Mesendoderm (in vitro differentiated cells): ENCODE results near the gene FAM50B.

ENCODE experiments used
- DNase-seq: peaks from one replicate; pipeline ENCODE4 v3.0.0; 2013
- H2AK5ac ChIP-seq: 2 replicates; pipeline ENCODE4 v1.6.1; 2013; ENCODE audit warnings: low read length, inconsistent platforms
- H2BK120ac ChIP-seq: 2 replicates; pipeline ENCODE4 v1.6.1; 2013; ENCODE audit warnings: low read depth, mild to moderate bottlenecking, low read length, moderate library complexity, mixed read lengths
- H2BK15ac ChIP-seq: replicated peaks from 2 replicates; pipeline ENCODE4 v1.6.1; 2013; ENCODE audit warnings: low read depth, mild to moderate bottlenecking, moderate library complexity
- H2BK5ac ChIP-seq: 2 replicates; pipeline ENCODE4 v1.6.1; 2013; ENCODE audit warnings: low read length, inconsistent platforms
- H3K18ac ChIP-seq: 2 replicates; pipeline ENCODE4 v1.6.1; 2013; ENCODE audit warnings: mild to moderate bottlenecking, low read length, mixed read lengths
- H3K23ac ChIP-seq: one replicate; pipeline ENCODE4 v1.6.1; 2013; ENCODE audit warnings: low read length
- H3K27ac ChIP-seq: 2 replicates; pipeline ENCODE4 v1.5.1; 2013; ENCODE audit warnings: low read depth, mild to moderate bottlenecking, inconsistent platforms, low read length, moderate library complexity
- H3K27me3 ChIP-seq: 2 replicates; pipeline ENCODE4 v1.6.1; 2013; ENCODE audit warnings: low read length, control low read depth, mild to moderate bottlenecking, inconsistent platforms; ENCODE audit not compliant: insufficient read depth, poor library complexity
- H3K36me3 ChIP-seq: 2 replicates; pipeline ENCODE4 v1.6.1; 2013; ENCODE audit warnings: low read length, inconsistent platforms; ENCODE audit not compliant: control insufficient read depth, insufficient read depth
- H3K4ac ChIP-seq: one replicate; pipeline ENCODE4 v1.6.1; 2013; ENCODE audit warnings: low read depth, mild to moderate bottlenecking, low read length, moderate library complexity
- H3K4me1 ChIP-seq: 2 replicates; pipeline ENCODE4 v1.6.1; 2013; ENCODE audit warnings: low read depth, low read length, inconsistent platforms; ENCODE audit not compliant: control insufficient read depth
- H3K4me2 ChIP-seq: 2 replicates; pipeline ENCODE4 v1.6.1; 2013; ENCODE audit warnings: low read length
- H3K4me3 ChIP-seq: 2 replicates; pipeline ENCODE4 v1.5.1; 2013; ENCODE audit warnings: mild to moderate bottlenecking, low read length
- H3K56ac ChIP-seq: one replicate; pipeline ENCODE4 v1.6.1; 2013; ENCODE audit warnings: low read length
- H3K79me1 ChIP-seq: 2 replicates; pipeline ENCODE4 v1.6.1; 2013; ENCODE audit warnings: low read length, inconsistent platforms
- H3K79me2 ChIP-seq: 2 replicates; pipeline ENCODE4 v1.6.1; 2013; ENCODE audit warnings: mild to moderate bottlenecking, low read length; ENCODE audit not compliant: control insufficient read depth, insufficient read depth
- H3K9ac ChIP-seq: 2 replicates; pipeline ENCODE4 v1.6.1; 2013; ENCODE audit warnings: low read length, inconsistent platforms
- H4K5ac ChIP-seq: one replicate; pipeline ENCODE4 v1.6.1; 2013; ENCODE audit warnings: low read length
- H4K8ac ChIP-seq: one replicate; pipeline ENCODE4 v1.6.1; 2013; ENCODE audit warnings: low read depth, mild to moderate bottlenecking, control low read depth, low read length, moderate library complexity
- WGBS: extraction: QIAGEN DNeasy Blood & Tissue Kit; methylation state at CpG from one replicate; pipeline ENCODE4 v1.1.7; 2013; ENCODE audit warnings: low lambda C conversion rate, missing lambda C conversion rate; ENCODE audit not compliant: insufficient coverage; ENCODE audit errors: extremely low coverage; 5-methylcytosine and 5-hydroxymethylcytosine counted together

The FAM50B gene

GRCh38 chr6:3852391-3852790, 3.2 kb downstream of the FAM50B start:
- Histone ChIP-seq H3K27me3 (no peaks in the 10 kb centered on the region), H3K4ac (no peak overlapping the region), H3K79me1 (no peaks in the 10 kb centered on the region), H4K5ac (no peak overlapping the region), H3K9ac (no peak overlapping the region), H2BK120ac (no peak overlapping the region), H3K23ac (no peak overlapping the region), H3K36me3 (no peaks in the 10 kb centered on the region), H2AK5ac (no peak overlapping the region), H3K4me2 (no peak overlapping the region), H3K56ac (no peak overlapping the region), H4K8ac (no peak overlapping the region), H3K4me1 (peaks cover 5% of the 10 kb centered on the region), H3K79me2 (no peaks in the 10 kb centered on the region), H3K4me3 (no peak overlapping the region), H2BK5ac (no peak overlapping the region), H3K18ac (no peak overlapping the region), H2BK15ac (no peak overlapping the region), H3K27ac (no peak overlapping the region)
- no peak for DNase-seq
- WGBS, result no CpG with 5 or more reads among the region's 5 CpGs

- Histone ChIP-seq H2BK15ac (no peak overlapping the region), H3K18ac (no peak overlapping the region), H3K4me2 (no peak overlapping the region), H4K8ac (no peak overlapping the region), H3K79me1 (no peaks in the 10 kb centered on the region), H3K27me3 (no peaks in the 10 kb centered on the region), H3K4ac (no peak overlapping the region), H3K79me2 (no peaks in the 10 kb centered on the region), H4K5ac (no peak overlapping the region), H2BK120ac (no peak overlapping the region), H2BK5ac (no peak overlapping the region), H3K4me3 (no peak overlapping the region), H3K56ac (no peak overlapping the region), H3K4me1 (no peaks in the 10 kb centered on the region), H2AK5ac (no peak overlapping the region), H3K23ac (no peak overlapping the region), H3K27ac (no peak overlapping the region), H3K9ac (no peak overlapping the region), H3K36me3 (no peaks in the 10 kb centered on the region)
- no peak for DNase-seq
- no CpG with 5 or more reads among the region's 4 CpGs for WGBS
Observed at GRCh38 chr6:3855866-3856265, 6.7 kb downstream of the FAM50B start.

GRCh38 chr6:3856576-3856975, 7.4 kb downstream of the FAM50B start:
- H4K5ac ChIP-seq, result no peak overlapping the region
- no peak overlapping the region for H3K27ac ChIP-seq
- DNase-seq, result no peak
- H2BK5ac ChIP-seq, result no peak overlapping the region
- H2BK15ac ChIP-seq, result no peak overlapping the region
- H3K4me3 ChIP-seq, result no peak overlapping the region
- H4K8ac ChIP-seq, result no peak overlapping the region
- no CpG with 5 or more reads among the region's 6 CpGs for WGBS
- H2AK5ac ChIP-seq, result no peak overlapping the region
- no peak overlapping the region for H3K4ac ChIP-seq
- H3K79me2 ChIP-seq, result no peaks in the 10 kb centered on the region
- H2BK120ac ChIP-seq, result no peak overlapping the region
- no peak overlapping the region for H3K18ac ChIP-seq
- H3K79me1 ChIP-seq, result no peaks in the 10 kb centered on the region
- H3K9ac ChIP-seq, result no peak overlapping the region
- no peaks in the 10 kb centered on the region for H3K27me3 ChIP-seq
- no peak overlapping the region for H3K23ac ChIP-seq
- H3K4me2 ChIP-seq, result no peak overlapping the region
- H3K4me1 ChIP-seq, result no peaks in the 10 kb centered on the region
- no peak overlapping the region for H3K56ac ChIP-seq
- H3K36me3 ChIP-seq, result no peaks in the 10 kb centered on the region

GRCh38 chr6:3857468-3858456, 8.6 kb downstream of the FAM50B start:
- Histone ChIP-seq H3K27me3 (no peaks in the 10 kb centered on the region), H2BK120ac (no peak overlapping the region), H3K79me1 (no peaks in the 10 kb centered on the region), H3K79me2 (no peaks in the 10 kb centered on the region), H3K4me2 (no peak overlapping the region), H3K4me3 (no peak overlapping the region), H4K5ac (no peak overlapping the region), H2BK5ac (no peak overlapping the region), H3K23ac (no peak overlapping the region), H2BK15ac (no peak overlapping the region), H3K36me3 (no peaks in the 10 kb centered on the region), H3K4ac (no peak overlapping the region), H3K56ac (no peak overlapping the region), H3K4me1 (no peaks in the 10 kb centered on the region), H2AK5ac (no peak overlapping the region), H4K8ac (no peak overlapping the region), H3K9ac (no peak overlapping the region), H3K27ac (no peak overlapping the region), H3K18ac (no peak overlapping the region)
- no peak for DNase-seq
- WGBS, result no CpG with 5 or more reads among the region's 14 CpGs

GRCh38 chr6:3859878-3860552, 10.8 kb downstream of the FAM50B start:
- Histone ChIP-seq H3K56ac (no peak overlapping the region), H3K4me2 (no peak overlapping the region), H3K9ac (no peak overlapping the region), H3K79me2 (no peaks in the 10 kb centered on the region), H3K36me3 (no peaks in the 10 kb centered on the region), H2BK15ac (no peak overlapping the region), H2BK5ac (no peak overlapping the region), H3K79me1 (no peaks in the 10 kb centered on the region), H3K27ac (no peak overlapping the region), H2BK120ac (no peak overlapping the region), H4K5ac (no peak overlapping the region), H3K23ac (no peak overlapping the region), H2AK5ac (no peak overlapping the region), H3K18ac (no peak overlapping the region), H3K27me3 (no peaks in the 10 kb centered on the region), H3K4me1 (no peaks in the 10 kb centered on the region), H4K8ac (no peak overlapping the region), H3K4ac (no peak overlapping the region), H3K4me3 (no peak overlapping the region)
- WGBS, result no CpG with 5 or more reads among the region's 1 CpG
- DNase-seq, result no peak
